ENCODE measurements around the gene APOBEC3H.

The APOBEC3H gene

GRCh38 chr22:39115570-39115969 is 18.5 kb downstream of the APOBEC3H start:
- no peaks in the 10 kb centered on the region for H3K9me2 ChIP-seq (ENCODE audit: low read depth, low read length)
- H3K36me3 ChIP-seq (ENCODE audit: insufficient read depth, low read length), result no peaks in the 10 kb centered on the region
- H3K4me2 ChIP-seq (ENCODE audit: low read length), result no peak overlapping the region
- TF ChIP-seq CTCF (IDR thresholded peaks at IDR 0.05; ENCODE audit: low read length), result no peak
- no peak for TF ChIP-seq EZH2 (IDR thresholded peaks at IDR 0.05; ENCODE audit: borderline replicate concordance, low read length)
- no peak overlapping the region for H3K27ac ChIP-seq (ENCODE audit: low read depth, low read length, poor library complexity, severe bottlenecking)
- no peak overlapping the region for H3K9ac ChIP-seq (ENCODE audit: low read length)
- no peaks in the 10 kb centered on the region for H4K20me1 ChIP-seq (ENCODE audit: insufficient read depth, low read length)
- no peaks in the 10 kb centered on the region for H3F3A ChIP-seq (ENCODE audit: insufficient read depth, low read length)
- no peak overlapping the region for H2AFZ ChIP-seq (ENCODE audit: low read length)
- no peaks in the 10 kb centered on the region for H3K4me1 ChIP-seq (ENCODE audit: insufficient read depth, low read length, severe bottlenecking)
- H3K4me3 ChIP-seq (ENCODE audit: low read depth, low read length, poor library complexity, severe bottlenecking), result no peak overlapping the region
- no peaks in the 10 kb centered on the region for H3K79me2 ChIP-seq (ENCODE audit: insufficient read depth, low read length)
- no peaks in the 10 kb centered on the region for H3K9me3 ChIP-seq (ENCODE audit: low read length)
- H3K27me3 ChIP-seq (ENCODE audit: insufficient read depth, low read length), result peaks cover 21% of the 10 kb centered on the region

GRCh38 chr22:39115977-39116621 is 19.1 kb downstream of the APOBEC3H start:
- Histone ChIP-seq H3F3A (ENCODE audit: insufficient read depth, low read length) (no peaks in the 10 kb centered on the region), H4K20me1 (ENCODE audit: insufficient read depth, low read length) (no peaks in the 10 kb centered on the region), H3K27ac (ENCODE audit: low read depth, low read length, poor library complexity, severe bottlenecking) (no peak overlapping the region), H3K4me3 (ENCODE audit: low read depth, low read length, poor library complexity, severe bottlenecking) (no peak overlapping the region), H3K9me3 (ENCODE audit: low read length) (no peaks in the 10 kb centered on the region), H3K27me3 (ENCODE audit: insufficient read depth, low read length) (peaks cover 16% of the 10 kb centered on the region), H3K4me2 (ENCODE audit: low read length) (no peak overlapping the region), H3K36me3 (ENCODE audit: insufficient read depth, low read length) (no peaks in the 10 kb centered on the region), H3K9ac (ENCODE audit: low read length) (no peak overlapping the region), H3K79me2 (ENCODE audit: insufficient read depth, low read length) (no peaks in the 10 kb centered on the region), H2AFZ (ENCODE audit: low read length) (no peak overlapping the region), H3K9me2 (ENCODE audit: low read depth, low read length) (no peaks in the 10 kb centered on the region), H3K4me1 (ENCODE audit: insufficient read depth, low read length, severe bottlenecking) (no peaks in the 10 kb centered on the region)
- no peak for TF ChIP-seq EZH2 (IDR thresholded peaks at IDR 0.05; ENCODE audit: borderline replicate concordance, low read length)
- TF ChIP-seq CTCF (IDR thresholded peaks at IDR 0.05; ENCODE audit: low read length), result no peak

- Histone ChIP-seq H3K36me3 (ENCODE audit: insufficient read depth, low read length) (no peaks in the 10 kb centered on the region), H3F3A (ENCODE audit: insufficient read depth, low read length) (no peaks in the 10 kb centered on the region), H3K27ac (ENCODE audit: low read depth, low read length, poor library complexity, severe bottlenecking) (no peak overlapping the region), H3K79me2 (ENCODE audit: insufficient read depth, low read length) (no peaks in the 10 kb centered on the region), H3K27me3 (ENCODE audit: insufficient read depth, low read length) (peaks cover 15% of the 10 kb centered on the region), H3K4me3 (ENCODE audit: low read depth, low read length, poor library complexity, severe bottlenecking) (no peak overlapping the region), H3K4me2 (ENCODE audit: low read length) (no peak overlapping the region), H3K4me1 (ENCODE audit: insufficient read depth, low read length, severe bottlenecking) (no peaks in the 10 kb centered on the region), H3K9me2 (ENCODE audit: low read depth, low read length) (no peaks in the 10 kb centered on the region), H4K20me1 (ENCODE audit: insufficient read depth, low read length) (no peaks in the 10 kb centered on the region), H3K9me3 (ENCODE audit: low read length) (no peaks in the 10 kb centered on the region), H3K9ac (ENCODE audit: low read length) (no peak overlapping the region), H2AFZ (ENCODE audit: low read length) (no peak overlapping the region)
- TF ChIP-seq CTCF (IDR thresholded peaks at IDR 0.05; ENCODE audit: low read length), result peak; percentile 58
- TF ChIP-seq EZH2 (IDR thresholded peaks at IDR 0.05; ENCODE audit: borderline replicate concordance, low read length), result no peak
These were observed 20.6 kb downstream of the APOBEC3H start for GRCh38 chr22:39117585-39118191.
